ENCODE results near the gene KCTD6. TPM values are rescaled to one million over a fixed set of nuclear protein-coding genes. Genes with fewer than 3 reads are reported as not detected.

KCTD6 gene
- total and polyA plus RNA-seq, 9 donors = 10.3 to 15.7 (median 12.1) TPM

GRCh38 chr3:58470363-58471024, 21.4 kb upstream of the KCTD6 start:
- Histone ChIP-seq H3K4me3 (ENCODE audit: low read length) (no peak overlapping the region), H3K9me3 (replicated peaks; ENCODE audit: control insufficient read depth, low read depth, low read length) (no peaks in the 10 kb centered on the region), H3K36me3 (ENCODE audit: control insufficient read depth, insufficient read depth, low read length) (no peaks in the 10 kb centered on the region), H3K27ac (ENCODE audit: low read length) (no peak overlapping the region), H3K27me3 (ENCODE audit: control insufficient read depth, insufficient read depth, low read length) (no peaks in the 10 kb centered on the region), H3K4me1 (ENCODE audit: control insufficient read depth, insufficient read depth, low read length) (peaks cover 14% of the 10 kb centered on the region)
- DNase-seq = no peak
- no CpG with 5 or more reads among the region's 12 CpGs for WGBS (ENCODE audit: insufficient coverage)

- peaks cover 14% of the 10 kb centered on the region for H3K4me1 ChIP-seq (ENCODE audit: control insufficient read depth, insufficient read depth, low read length)
- WGBS (ENCODE audit: insufficient coverage) = 73% methylated on average over 5 of the region's 10 CpGs
- peak; percentile 25 for DNase-seq
- no peaks in the 10 kb centered on the region for H3K9me3 ChIP-seq (replicated peaks; ENCODE audit: control insufficient read depth, low read depth, low read length)
- no peaks in the 10 kb centered on the region for H3K36me3 ChIP-seq (ENCODE audit: control insufficient read depth, insufficient read depth, low read length)
- H3K27me3 ChIP-seq (ENCODE audit: control insufficient read depth, insufficient read depth, low read length) = no peaks in the 10 kb centered on the region
- no peak overlapping the region for H3K27ac ChIP-seq (ENCODE audit: low read length)
- no peak overlapping the region for H3K4me3 ChIP-seq (ENCODE audit: low read length)
Measured at GRCh38 chr3:58471025-58471887, 20.6 kb upstream of the KCTD6 start.

DNA sequence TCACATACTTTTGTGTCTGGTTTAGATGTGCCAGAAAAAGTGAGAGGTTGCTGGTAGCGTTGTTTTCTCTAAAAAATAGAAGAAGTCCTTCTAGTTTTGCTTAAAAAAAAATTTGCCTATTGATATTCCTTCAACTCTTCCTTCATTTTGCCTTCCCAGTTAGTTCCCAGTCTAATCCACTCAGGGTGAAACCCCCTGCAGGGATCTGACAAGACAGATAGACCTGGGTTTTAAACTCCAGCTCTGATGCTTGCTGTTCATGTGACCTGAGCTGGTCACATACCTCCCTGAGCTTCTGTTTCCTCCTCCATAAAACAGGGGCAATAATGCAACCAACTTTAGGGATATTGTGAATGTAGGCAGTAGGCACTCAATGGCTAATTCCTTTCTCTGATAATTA, 18.6 kb upstream of the KCTD6 start:
- DNase-seq = no peak
- H3K27me3 ChIP-seq (ENCODE audit: control insufficient read depth, insufficient read depth, low read length) = no peaks in the 10 kb centered on the region
- WGBS (ENCODE audit: insufficient coverage) = no CpG with 5 or more reads among the region's 1 CpG
- no peak overlapping the region for H3K27ac ChIP-seq (ENCODE audit: low read length)
- peaks cover 14% of the 10 kb centered on the region for H3K4me1 ChIP-seq (ENCODE audit: control insufficient read depth, insufficient read depth, low read length)
- H3K9me3 ChIP-seq (replicated peaks; ENCODE audit: control insufficient read depth, low read depth, low read length) = no peaks in the 10 kb centered on the region
- H3K4me3 ChIP-seq (ENCODE audit: low read length) = no peak overlapping the region
- H3K36me3 ChIP-seq (ENCODE audit: control insufficient read depth, insufficient read depth, low read length) = no peaks in the 10 kb centered on the region

- Histone ChIP-seq H3K27me3 (ENCODE audit: control insufficient read depth, insufficient read depth, low read length) (no peaks in the 10 kb centered on the region), H3K9me3 (replicated peaks; ENCODE audit: control insufficient read depth, low read depth, low read length) (no peaks in the 10 kb centered on the region), H3K4me1 (ENCODE audit: control insufficient read depth, insufficient read depth, low read length) (peaks cover 14% of the 10 kb centered on the region), H3K27ac (ENCODE audit: low read length) (no peak overlapping the region), H3K4me3 (ENCODE audit: low read length) (no peak overlapping the region), H3K36me3 (ENCODE audit: control insufficient read depth, insufficient read depth, low read length) (no peaks in the 10 kb centered on the region)
- no CpG with 5 or more reads among the region's 1 CpG for WGBS (ENCODE audit: insufficient coverage)
- DNase-seq = peak; percentile 66
Measured at GRCh38 chr3:58474348-58474911, 17.5 kb upstream of the KCTD6 start.

GRCh38 chr3:58474967-58475578, 16.8 kb upstream of the KCTD6 start:
- 38% methylated on average over 2 of the region's 3 CpGs for WGBS (ENCODE audit: insufficient coverage)
- no peaks in the 10 kb centered on the region for H3K9me3 ChIP-seq (replicated peaks; ENCODE audit: control insufficient read depth, low read depth, low read length)
- no peak for DNase-seq
- no peaks in the 10 kb centered on the region for H3K36me3 ChIP-seq (ENCODE audit: control insufficient read depth, insufficient read depth, low read length)
- H3K27me3 ChIP-seq (ENCODE audit: control insufficient read depth, insufficient read depth, low read length) = no peaks in the 10 kb centered on the region
- H3K4me3 ChIP-seq (ENCODE audit: low read length) = no peak overlapping the region
- H3K4me1 ChIP-seq (ENCODE audit: control insufficient read depth, insufficient read depth, low read length) = peaks cover 14% of the 10 kb centered on the region
- no peak overlapping the region for H3K27ac ChIP-seq (ENCODE audit: low read length)

DNA sequence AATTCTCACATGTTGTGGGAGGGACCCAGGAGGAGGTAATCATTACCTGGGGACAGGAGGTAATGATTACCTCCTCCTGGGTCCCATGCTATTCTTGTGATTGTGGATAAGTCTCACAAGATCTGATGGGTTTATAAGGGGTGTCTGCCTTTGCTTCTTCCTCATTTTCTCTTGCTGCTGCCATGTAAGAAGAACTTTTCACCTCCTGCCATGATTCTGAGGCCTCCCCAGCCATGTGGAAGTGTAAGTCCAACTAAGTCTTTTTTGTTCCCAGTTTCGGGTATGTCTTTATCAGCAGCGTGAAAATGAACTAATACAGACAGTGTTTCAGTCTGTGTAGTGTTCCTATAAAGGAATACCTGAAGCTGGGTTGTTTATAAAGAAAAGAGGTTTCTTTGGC, 13.1 kb upstream of the KCTD6 start:
- Histone ChIP-seq H3K4me3 (ENCODE audit: low read length) (no peak overlapping the region), H3K4me1 (ENCODE audit: control insufficient read depth, insufficient read depth, low read length) (peaks cover 3% of the 10 kb centered on the region), H3K9me3 (replicated peaks; ENCODE audit: control insufficient read depth, low read depth, low read length) (peaks cover 3% of the 10 kb centered on the region), H3K36me3 (ENCODE audit: control insufficient read depth, insufficient read depth, low read length) (no peaks in the 10 kb centered on the region), H3K27ac (ENCODE audit: low read length) (no peak overlapping the region), H3K27me3 (ENCODE audit: control insufficient read depth, insufficient read depth, low read length) (no peaks in the 10 kb centered on the region)
- no peak for DNase-seq
- WGBS (ENCODE audit: insufficient coverage) = 100% methylated on average over 2 of the region's 2 CpGs

GRCh38 chr3:58480309-58480708, 11.6 kb upstream of the KCTD6 start:
- Histone ChIP-seq H3K4me1 (ENCODE audit: control insufficient read depth, insufficient read depth, low read length) (peaks cover 5% of the 10 kb centered on the region), H3K4me3 (ENCODE audit: low read length) (no peak overlapping the region), H3K9me3 (replicated peaks; ENCODE audit: control insufficient read depth, low read depth, low read length) (peaks cover 3% of the 10 kb centered on the region), H3K36me3 (ENCODE audit: control insufficient read depth, insufficient read depth, low read length) (no peaks in the 10 kb centered on the region), H3K27me3 (ENCODE audit: control insufficient read depth, insufficient read depth, low read length) (no peaks in the 10 kb centered on the region), H3K27ac (ENCODE audit: low read length) (no peak overlapping the region)
- WGBS (ENCODE audit: insufficient coverage) = no CpG with 5 or more reads among the region's 2 CpGs
- DNase-seq = no peak

DNA sequence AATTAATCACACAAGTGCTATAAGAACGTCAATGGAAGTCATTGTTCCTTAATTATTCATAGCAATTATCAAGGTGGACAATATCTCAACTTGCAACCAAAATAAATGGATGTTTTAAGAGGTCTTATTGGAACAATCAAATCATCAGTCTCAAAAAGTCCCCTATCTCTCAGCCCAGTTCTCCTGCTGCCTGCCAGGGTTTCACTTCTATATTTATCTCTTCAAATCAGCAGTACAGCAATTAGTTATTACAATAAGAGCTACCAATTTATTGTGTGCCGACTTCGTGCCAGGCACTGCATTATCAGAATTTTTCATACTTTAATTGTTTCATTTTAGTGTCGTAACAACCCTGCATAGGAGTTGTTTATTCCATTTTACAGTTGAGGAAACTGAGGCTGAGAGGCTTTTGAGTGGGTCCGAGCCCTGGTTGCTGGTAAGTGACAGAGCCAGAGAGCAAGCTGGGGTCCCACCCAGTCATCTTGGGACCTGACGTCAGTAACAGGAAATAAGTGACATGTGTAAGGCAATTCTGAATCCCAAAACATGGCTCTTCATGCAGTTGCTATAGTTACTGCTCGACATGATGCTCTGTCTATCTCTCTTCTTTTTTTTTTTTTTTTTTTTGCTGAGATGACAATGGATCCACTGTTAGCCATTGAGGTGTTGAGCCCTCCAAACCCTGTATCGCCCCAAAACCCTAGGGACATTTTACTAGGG, 8.8 kb upstream of the KCTD6 start:
- H3K27me3 ChIP-seq (ENCODE audit: control insufficient read depth, insufficient read depth, low read length) = peaks cover 3% of the 10 kb centered on the region
- H3K9me3 ChIP-seq (replicated peaks; ENCODE audit: control insufficient read depth, low read depth, low read length) = peaks cover 3% of the 10 kb centered on the region
- no peaks in the 10 kb centered on the region for H3K36me3 ChIP-seq (ENCODE audit: control insufficient read depth, insufficient read depth, low read length)
- H3K4me1 ChIP-seq (ENCODE audit: control insufficient read depth, insufficient read depth, low read length) = peaks cover 5% of the 10 kb centered on the region
- H3K4me3 ChIP-seq (ENCODE audit: low read length) = no peak overlapping the region
- DNase-seq = peak; percentile 23
- 10% methylated on average over 1 of the region's 8 CpGs for WGBS (ENCODE audit: insufficient coverage)
- H3K27ac ChIP-seq (ENCODE audit: low read length) = no peak overlapping the region

DNA sequence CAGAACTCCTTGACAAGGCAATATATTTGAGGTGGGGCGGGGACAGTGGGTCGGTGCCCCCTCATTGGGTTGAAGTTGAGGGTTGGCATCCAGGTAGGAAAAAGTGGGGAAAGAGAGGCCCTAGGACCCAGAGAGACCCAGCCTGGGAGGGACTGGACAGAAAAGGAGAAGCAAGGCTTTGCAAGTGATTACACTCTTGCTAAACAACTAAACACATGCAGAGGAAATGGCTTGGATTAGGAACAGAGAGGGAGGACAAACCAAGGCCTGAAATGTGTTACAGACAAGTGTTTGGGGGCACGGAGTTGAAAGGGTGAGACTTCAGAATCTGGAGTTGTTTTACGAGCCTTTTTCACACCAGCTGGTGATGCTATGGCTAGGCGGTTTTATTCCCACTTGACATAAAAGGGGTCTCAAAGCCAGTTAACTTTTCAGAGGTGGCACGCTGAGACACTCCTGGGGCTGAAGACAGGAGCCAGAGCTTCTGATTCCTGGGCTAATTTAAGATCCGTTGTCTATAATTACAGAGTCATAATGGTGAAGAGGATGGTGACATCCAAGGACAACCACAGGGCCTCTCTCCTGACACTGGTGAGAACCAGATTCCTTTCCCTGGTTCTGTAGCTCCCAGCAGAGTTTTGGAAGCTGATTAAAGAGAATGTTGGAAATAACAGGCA, 7.7 kb upstream of the KCTD6 start:
- WGBS (ENCODE audit: insufficient coverage) = 29% methylated on average over 5 of the region's 7 CpGs
- Histone ChIP-seq H3K4me3 (ENCODE audit: low read length) (no peak overlapping the region), H3K4me1 (ENCODE audit: control insufficient read depth, insufficient read depth, low read length) (peaks cover 5% of the 10 kb centered on the region), H3K9me3 (replicated peaks; ENCODE audit: control insufficient read depth, low read depth, low read length) (peaks cover 3% of the 10 kb centered on the region), H3K36me3 (ENCODE audit: control insufficient read depth, insufficient read depth, low read length) (no peaks in the 10 kb centered on the region), H3K27ac (ENCODE audit: low read length) (no peak overlapping the region), H3K27me3 (ENCODE audit: control insufficient read depth, insufficient read depth, low read length) (peaks cover 3% of the 10 kb centered on the region)
- DNase-seq = peak; percentile 27
